Fibroblast of peridontal ligament (primary cell): ENCODE results near the gene IER5L.
"Not testable (repeated sequence)": the region's sequence is repeated elsewhere in the genome, so short reads cannot be mapped to it uniquely, and the experiment has no call there.

Experiments
- DNase-seq: peaks from one replicate; pipeline ENCODE4 v3.0.0-alpha.2; 2010; ENCODE audit errors: extremely low read depth

Gene IER5L

DNA sequence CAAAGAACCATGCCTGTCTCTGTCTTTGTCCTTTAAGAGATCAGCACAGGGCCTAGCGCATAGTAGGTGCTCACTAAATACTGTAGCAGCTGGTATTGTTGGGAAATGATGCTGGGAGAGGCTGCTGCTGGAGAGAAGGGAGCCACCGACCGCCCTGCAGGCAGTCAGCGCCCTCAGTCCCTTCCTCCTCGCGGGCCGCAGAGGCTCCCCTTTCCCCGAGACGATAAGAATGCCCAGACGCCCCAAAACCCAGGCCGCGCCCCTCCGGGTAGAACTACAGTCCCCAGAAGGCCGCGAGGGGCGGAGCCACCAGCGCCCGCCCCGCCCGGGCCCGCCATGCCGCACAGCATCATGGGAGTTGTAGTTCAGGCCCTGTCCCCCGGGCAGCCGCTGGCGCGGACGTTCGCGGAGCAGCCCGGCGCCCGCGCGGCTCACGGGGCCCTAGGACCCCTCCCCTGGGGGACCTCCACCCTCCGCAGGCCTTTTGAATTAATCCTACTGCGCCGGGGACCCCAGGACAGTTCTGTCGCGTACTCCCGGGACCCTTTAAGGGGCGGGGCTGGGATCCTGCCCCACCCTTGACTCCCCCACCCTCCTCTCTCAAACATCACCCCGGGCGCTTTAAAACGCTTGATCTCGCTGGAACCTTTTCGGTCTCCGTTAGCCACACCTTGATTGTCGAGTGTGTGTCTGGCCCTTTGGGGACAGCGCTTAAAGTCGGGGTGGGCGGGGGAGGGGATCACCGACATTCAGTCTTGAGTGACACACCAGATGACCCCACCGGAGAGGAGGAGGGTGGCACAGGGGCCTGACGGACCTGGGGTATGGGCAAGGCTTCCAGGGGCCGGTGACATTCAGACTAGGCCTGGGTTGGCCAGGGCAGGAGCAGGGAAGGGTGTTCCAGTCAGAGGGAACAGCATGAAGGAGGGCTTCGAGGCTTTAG is 24.8 kb upstream of the IER5L start:
- peak; percentile 66 for DNase-seq

GRCh38 chr9:129201866-129202265 is 23.8 kb upstream of the IER5L start:
- no peak for DNase-seq

DNA sequence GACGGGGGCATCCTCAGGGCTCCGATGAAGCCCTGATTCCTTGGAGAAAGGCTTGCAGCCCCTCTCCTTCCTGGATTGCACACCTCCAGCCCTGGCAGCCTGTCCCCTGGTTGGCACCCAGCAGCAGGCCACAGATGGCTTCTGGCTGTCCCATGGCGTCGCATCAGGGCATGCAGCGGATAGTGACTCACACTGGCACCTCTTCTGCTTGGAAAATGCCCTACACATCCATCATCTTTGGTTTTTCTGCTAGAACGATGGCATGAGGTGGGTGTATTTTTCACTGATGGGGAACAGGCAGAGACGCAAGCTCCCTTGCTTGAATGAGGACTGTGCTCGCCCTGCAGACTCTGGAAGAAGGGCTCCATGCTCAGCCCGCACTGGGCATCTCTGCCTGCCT is 23.2 kb upstream of the IER5L start:
- DNase-seq, result no peak

DNA sequence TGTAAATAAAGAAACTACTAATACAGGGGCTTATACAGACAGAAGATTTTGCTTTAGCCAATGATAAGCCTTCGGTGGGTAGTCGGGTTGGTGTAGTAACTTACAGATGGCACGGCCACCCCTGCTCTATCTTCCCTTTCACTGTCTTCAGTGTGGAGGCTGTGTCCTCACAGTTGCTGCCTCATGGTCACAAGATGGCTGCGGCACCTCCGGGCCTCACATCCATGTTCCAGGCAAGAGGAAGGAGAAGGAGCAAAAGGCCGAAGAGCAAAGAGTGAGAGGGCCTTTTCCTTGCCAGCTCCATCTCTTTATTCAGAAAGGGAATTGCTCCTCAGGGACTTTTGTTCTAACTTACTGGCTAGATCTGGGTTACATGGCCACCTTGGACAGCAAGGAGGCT is 22.2 kb upstream of the IER5L start:
- no peak for DNase-seq

DNA sequence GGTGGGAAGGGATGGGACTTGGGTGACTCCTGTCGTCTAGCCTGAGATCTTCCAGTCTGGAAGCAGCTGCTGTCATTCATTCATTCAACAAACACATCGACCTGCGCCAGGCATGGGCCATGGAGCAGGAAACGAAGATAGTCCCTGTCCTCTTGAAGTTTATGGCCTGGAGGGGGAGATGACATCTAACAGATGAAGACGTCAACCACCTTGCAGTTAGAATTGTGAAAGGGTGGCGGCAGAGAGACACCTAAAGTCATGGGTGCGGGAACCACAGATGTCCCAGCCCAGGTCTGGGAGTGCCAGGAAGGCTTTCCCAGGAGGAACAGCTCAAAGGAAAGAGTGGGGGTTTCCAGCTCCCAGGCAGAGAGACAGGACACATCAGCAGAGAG is 21.0 kb upstream of the IER5L start:
- DNase-seq, result no peak

GRCh38 chr9:129198319-129199043 is 20.4 kb upstream of the IER5L start:
- DNase-seq, result peak; percentile 63

DNA sequence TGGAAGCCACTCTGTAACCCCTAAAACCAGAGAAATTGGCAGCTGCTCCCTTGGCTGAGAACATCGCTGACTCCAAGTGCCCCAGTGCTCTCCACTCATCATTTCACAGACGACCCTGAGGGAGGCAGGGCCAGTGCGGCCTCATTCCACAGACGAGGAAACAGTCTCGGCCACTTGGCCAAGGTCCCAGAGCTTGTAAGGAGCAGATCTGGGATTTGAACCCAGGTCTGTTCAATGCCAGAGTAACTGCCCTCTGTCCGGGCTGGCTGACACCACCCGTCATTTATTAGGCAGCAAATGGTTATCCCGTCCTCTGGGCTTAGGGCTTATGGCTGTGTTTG is 19.9 kb upstream of the IER5L start:
- no peak for DNase-seq

GRCh38 chr9:129197045-129197444 is 19.0 kb upstream of the IER5L start:
- DNase-seq, result not testable (repeated sequence)

GRCh38 chr9:129195606-129196005 is 17.5 kb upstream of the IER5L start:
- no peak for DNase-seq

GRCh38 chr9:129194221-129194620 is 16.2 kb upstream of the IER5L start:
- DNase-seq, result no peak

DNA sequence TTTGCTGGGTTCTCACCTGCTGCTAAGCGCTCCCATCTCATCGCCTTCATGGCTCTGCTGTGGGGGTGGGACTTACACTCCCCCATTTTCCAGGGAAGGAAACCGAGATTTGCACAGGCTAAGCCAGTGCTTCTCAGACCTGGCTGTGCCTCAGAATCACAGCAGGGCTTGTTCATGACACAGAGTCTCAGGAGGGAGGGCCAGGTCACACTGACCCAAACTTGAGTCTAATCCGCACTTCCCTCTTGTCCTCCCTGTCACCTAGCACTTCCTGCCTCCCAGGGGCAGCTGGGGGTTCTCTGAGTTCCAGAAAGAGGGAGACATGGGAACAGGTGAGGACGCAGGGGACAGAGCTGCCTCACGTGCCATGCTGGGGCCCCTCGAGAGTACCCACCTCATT is 15.6 kb upstream of the IER5L start:
- DNase-seq, result no peak

DNA sequence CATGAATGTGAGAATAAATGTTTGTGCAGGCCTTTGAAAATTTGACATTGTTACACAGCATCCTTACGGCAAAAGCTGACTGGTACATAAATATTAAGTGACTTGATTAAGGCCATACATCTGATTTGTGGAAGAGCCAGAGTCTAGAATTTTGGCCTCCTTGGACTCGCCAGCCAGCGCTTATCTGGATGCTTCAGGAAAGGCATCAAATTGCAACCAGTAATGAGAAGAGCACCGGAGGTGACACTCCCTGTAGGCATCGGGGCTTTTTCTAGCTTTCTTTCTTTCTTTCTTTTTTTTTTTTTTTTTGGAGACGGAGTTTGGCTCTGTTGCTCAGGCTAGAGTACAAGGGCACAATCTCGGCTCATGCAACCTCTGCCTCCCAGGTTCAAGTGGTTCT is 13.2 kb upstream of the IER5L start:
- no peak for DNase-seq

DNA sequence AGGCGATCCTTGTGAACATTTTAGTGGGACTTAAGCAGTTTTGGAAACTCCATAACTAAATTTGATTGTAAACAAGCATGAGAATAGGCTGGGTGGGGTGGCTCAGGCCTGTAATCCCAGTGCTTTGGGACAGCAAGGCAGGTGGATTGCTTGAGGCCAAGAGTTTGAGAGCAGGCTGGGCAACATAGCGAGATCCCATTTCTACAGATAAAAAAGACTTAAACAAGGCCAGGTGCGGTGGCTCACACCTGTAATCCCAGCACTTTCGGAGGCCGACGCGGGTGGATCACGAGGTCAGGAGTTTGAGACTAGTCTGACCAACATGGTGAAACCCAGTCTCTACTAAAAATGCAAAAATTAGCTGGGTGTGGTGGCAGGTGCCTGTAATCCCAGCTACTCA is 11.9 kb upstream of the IER5L start:
- not testable (repeated sequence) for DNase-seq

GRCh38 chr9:129187042-129187441 is 9.0 kb upstream of the IER5L start:
- DNase-seq, result no peak

DNA sequence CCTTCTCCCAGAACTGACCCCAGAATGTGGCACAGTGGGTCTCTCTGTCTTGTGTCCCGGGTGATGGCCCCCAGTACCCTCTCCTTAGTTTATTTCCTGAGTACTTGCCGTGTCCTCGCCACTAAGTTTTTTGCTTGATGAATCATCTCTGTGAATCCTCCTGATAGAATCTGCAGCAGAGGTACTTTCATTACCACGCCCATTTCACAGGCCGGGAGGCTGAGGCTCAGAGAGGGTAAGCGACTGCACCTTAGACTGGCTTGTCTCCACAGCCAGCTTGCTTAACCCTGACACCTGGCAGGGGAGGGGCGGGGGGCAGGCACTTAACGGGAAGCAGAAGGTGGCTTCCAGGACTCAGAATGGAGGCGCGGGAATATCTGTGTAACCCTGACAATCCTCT is 7.9 kb upstream of the IER5L start:
- no peak for DNase-seq

- DNase-seq, result no peak
These were observed 7.3 kb upstream of the IER5L start for GRCh38 chr9:129185402-129185801.

GRCh38 chr9:129184596-129185122 is 6.6 kb upstream of the IER5L start:
- no peak for DNase-seq

DNA sequence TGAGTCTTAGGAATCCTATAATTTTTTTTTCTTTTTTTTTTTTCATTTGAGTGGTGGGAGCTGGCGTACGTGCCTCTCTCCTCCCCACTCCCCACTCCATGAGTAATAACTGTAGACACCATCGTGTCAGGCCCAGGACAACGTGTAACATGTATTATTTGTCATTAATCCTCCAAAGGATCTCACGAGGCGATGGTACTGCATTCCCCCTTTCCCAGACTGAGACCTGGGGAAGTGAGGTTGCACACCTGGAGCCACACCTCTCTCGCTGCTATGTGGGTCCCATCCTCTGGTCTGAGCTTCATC is 6.1 kb upstream of the IER5L start:
- no peak for DNase-seq

- DNase-seq, result no peak
These were observed 5.6 kb upstream of the IER5L start for GRCh38 chr9:129183495-129184218.

DNA sequence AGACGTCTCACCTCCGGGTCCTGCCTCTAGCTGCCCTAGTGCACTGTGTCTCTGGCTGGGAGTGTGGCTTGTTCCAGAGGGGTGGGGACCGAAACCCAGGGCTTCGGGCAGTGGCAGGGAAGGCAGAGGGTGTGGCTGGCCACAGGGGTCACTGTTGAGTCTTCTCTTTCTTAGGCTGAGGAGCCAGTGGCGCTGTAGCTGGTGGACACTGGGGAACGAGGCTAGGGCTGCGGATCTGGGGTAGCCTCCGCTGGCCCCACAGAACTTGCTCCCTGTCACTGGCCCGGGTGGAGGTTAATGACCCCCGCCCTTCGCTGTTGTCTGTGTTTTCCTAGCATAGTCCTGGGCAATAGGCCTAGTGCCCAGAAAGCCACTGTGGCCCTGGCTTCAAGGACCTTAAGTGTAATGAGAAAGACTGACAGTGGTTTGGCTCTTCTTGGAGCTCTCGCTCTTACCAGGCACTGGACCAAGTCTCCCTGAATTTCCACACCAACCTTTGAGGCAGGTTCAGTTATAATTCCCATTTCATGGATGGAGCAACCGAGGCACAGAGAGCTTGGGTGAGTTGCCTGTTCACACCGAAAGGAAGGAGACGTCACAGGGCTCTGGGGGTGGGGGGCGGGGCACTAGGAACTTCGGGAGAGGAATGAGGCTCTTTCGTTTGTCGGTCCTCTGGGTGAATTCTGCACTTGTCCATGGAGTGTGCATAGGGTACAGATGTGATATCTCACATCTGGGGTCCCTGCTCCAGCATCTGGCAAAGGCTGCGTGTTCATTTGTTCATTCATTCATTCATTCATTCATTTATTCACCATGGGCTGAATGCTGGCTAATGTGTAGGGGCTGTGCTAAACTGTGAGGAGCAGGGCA is 4.8 kb upstream of the IER5L start:
- DNase-seq, result no peak

DNA sequence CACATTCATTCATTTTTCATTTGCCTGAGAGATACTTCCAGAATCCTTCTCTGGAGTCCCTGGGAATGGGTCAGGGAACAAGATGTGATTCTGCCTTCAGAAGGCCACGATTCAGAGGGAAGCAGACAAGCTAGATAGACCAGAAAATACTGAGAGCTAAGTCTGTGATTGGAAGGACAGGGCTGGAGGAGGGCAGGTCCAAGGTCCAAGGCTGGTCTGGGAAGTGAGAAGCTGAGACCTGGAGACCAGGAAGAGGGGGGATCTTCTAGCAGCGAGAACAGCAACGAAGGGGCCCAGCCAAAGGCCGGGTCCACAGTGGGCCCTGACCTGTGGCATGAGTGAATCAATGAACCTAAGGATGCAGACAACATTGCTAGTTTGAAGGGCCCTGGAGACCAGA is 4.1 kb upstream of the IER5L start:
- no peak for DNase-seq

- no peak for DNase-seq
These were observed 3.2 kb upstream of the IER5L start for GRCh38 chr9:129181246-129181645.
